ENCODE measurements around the gene PCSK2. TPM values are rescaled to one million over a fixed set of nuclear protein-coding genes. Genes with fewer than 3 reads are reported as not detected.

PCSK2 gene
- total and polyA plus RNA-seq, 2 experiments from 2014 or later: 1.3 to 3.8 TPM

DNA sequence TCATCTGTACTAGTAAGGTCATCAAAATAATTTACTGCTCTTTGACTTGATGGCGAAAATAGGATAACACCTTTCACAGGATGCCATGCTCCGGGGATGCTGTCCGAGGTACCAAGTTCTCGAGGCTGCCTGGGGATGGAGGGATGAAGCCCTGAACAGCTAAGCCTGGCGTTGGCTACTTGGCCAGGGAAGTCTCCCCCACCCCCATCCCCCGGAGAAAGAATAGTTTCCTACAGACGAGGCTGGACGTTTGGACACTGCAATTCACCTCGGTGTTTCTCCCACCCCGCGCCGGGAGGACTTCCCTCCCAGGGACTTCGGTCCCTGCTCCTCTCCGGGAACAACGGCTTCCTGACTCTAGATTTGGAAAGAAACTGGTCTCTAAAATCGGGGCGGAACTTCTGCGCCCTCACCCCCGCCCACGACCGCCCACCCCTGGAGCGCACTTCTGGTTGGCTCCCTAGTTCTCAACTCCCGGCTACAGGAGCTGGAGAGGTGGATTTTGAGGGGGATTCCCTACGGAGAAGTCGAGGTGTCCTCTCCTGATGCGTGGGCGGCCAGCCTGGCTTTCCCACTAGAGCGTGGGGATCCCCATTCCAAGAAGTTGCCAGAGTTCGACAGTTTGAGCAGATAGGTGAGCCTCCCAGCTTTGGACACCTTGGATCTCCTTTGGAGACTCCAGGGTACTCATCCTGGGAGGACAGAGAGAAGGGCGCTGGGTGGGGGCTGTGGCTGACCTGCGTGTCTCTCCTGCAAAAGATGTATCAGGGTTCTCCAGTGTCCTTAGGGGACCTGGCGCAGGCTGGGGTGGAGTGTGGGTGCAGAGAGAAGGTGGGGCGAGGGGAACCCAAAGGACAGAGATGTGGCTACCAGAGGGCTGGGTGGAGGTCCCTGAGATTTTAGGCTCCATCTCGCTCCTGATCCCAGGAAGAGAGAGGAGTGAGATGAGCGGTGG is 1.1 kb downstream of the PCSK2 start:
- Histone ChIP-seq H3K4me2 (peak overlapping the region; percentile 94), H3K36me3 (replicated peaks; ENCODE audit: insufficient read depth, low read depth) (no peaks in the 10 kb centered on the region), H3K27me3 (peaks cover 70% of the 10 kb centered on the region), H2AFZ (no peak overlapping the region), H3K27ac (no peak overlapping the region), H3K4me1 (ENCODE audit: insufficient read depth) (peaks cover 9% of the 10 kb centered on the region), H3K9me3 (ENCODE audit: low read depth) (no peaks in the 10 kb centered on the region), H3K4me3 (no peak overlapping the region), H4K20me1 (ENCODE audit: insufficient read depth, poor library complexity, severe bottlenecking) (no peaks in the 10 kb centered on the region), H3K79me2 (no peaks in the 10 kb centered on the region), H3K9me2 (replicated peaks; ENCODE audit: insufficient read depth) (no peaks in the 10 kb centered on the region)
- WGBS (ENCODE audit: low lambda C conversion rate, missing lambda C conversion rate): 9% methylated on average over 29 of the region's 35 CpGs
- no peak for TF ChIP-seq EZH2phosphoT487 (IDR thresholded peaks at IDR 0.05; ENCODE audit: low read depth, severe bottlenecking, unreplicated experiment)
- TF ChIP-seq EZH2 (IDR thresholded peaks at IDR 0.05; ENCODE audit: borderline replicate concordance): peak; percentile 67
- peak; percentile 53 for DNase-seq (ENCODE audit: low spot score)

DNA sequence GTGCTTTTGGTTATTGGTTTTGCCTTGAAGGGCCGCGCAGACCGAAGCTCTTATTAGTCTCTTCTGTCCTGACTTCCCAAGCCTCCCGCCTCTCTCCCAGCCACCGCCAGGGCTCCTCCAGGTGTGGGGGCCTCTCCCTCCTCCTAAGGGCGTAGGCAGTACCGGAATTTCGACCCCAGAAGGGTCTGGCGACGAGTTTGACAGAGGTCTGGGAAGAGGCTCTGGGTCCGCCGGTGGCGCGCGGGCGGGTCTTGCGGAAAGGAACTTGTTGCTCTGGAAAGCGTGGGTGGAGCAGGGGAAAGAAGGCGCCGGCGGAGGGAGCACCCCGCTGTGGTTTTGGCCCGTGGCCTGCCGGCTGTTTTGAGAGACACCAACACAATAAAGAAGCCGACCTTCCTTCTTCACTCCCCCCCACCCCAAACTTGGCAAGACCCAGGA is 1.8 kb downstream of the PCSK2 start:
- TF ChIP-seq, protein P1, sequence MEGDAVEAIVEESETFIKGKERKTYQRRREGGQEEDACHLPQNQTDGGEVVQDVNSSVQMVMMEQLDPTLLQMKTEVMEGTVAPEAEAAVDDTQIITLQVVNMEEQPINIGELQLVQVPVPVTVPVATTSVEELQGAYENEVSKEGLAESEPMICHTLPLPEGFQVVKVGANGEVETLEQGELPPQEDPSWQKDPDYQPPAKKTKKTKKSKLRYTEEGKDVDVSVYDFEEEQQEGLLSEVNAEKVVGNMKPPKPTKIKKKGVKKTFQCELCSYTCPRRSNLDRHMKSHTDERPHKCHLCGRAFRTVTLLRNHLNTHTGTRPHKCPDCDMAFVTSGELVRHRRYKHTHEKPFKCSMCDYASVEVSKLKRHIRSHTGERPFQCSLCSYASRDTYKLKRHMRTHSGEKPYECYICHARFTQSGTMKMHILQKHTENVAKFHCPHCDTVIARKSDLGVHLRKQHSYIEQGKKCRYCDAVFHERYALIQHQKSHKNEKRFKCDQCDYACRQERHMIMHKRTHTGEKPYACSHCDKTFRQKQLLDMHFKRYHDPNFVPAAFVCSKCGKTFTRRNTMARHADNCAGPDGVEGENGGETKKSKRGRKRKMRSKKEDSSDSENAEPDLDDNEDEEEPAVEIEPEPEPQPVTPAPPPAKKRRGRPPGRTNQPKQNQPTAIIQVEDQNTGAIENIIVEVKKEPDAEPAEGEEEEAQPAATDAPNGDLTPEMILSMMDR (IDR thresholded peaks at IDR 0.05; ENCODE audit: poor library complexity): no peak
- TF ChIP-seq EZH2 (IDR thresholded peaks at IDR 0.05; ENCODE audit: borderline replicate concordance): peak; percentile 21
- no peak overlapping the region for H2AFZ ChIP-seq
- peak; percentile 11 for DNase-seq (ENCODE audit: low spot score)
- H3K36me3 ChIP-seq (replicated peaks; ENCODE audit: insufficient read depth, low read depth): no peaks in the 10 kb centered on the region
- H3K27me3 ChIP-seq: peaks cover 68% of the 10 kb centered on the region
- no peaks in the 10 kb centered on the region for H4K20me1 ChIP-seq (ENCODE audit: insufficient read depth, poor library complexity, severe bottlenecking)
- no peaks in the 10 kb centered on the region for H3K9me2 ChIP-seq (replicated peaks; ENCODE audit: insufficient read depth)
- no peak overlapping the region for H3K4me3 ChIP-seq
- 2% methylated on average over 25 of the region's 25 CpGs for WGBS (ENCODE audit: low lambda C conversion rate, missing lambda C conversion rate)
- H3K79me2 ChIP-seq: no peaks in the 10 kb centered on the region
- H3K4me1 ChIP-seq (ENCODE audit: insufficient read depth): peaks cover 9% of the 10 kb centered on the region
- no peaks in the 10 kb centered on the region for H3K9me3 ChIP-seq (ENCODE audit: low read depth)
- peak overlapping the region; percentile 94 for H3K4me2 ChIP-seq
- no peak overlapping the region for H3K27ac ChIP-seq

DNA sequence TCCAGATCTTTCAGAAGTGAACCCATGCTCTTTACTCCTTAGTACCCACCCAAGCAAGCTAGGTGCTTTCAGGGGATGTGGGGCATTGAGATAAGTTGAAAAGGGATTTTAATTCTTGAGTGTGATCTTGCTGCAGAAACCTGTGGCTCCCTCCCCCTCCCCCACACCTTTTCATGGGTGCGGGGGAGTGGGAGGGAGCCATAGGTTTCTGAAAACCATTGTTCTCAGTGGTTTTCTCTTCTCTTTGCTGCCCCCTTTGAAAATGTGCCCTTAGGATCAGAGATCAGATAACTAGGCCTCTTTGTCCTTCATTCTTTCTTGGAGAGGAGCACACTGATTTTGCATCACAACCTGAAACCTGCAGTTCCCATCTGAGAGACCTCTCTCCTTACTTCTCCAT is 2.4 kb downstream of the PCSK2 start:
- 22% methylated on average over 1 of the region's 1 CpG for WGBS (ENCODE audit: low lambda C conversion rate, missing lambda C conversion rate)
- DNase-seq (ENCODE audit: low spot score): no peak
- no peak overlapping the region for H3K27ac ChIP-seq
- peaks cover 9% of the 10 kb centered on the region for H3K4me1 ChIP-seq (ENCODE audit: insufficient read depth)
- no peaks in the 10 kb centered on the region for H3K9me3 ChIP-seq (ENCODE audit: low read depth)
- H2AFZ ChIP-seq: no peak overlapping the region
- peak overlapping the region; percentile 94 for H3K4me2 ChIP-seq
- H3K36me3 ChIP-seq (replicated peaks; ENCODE audit: insufficient read depth, low read depth): no peaks in the 10 kb centered on the region
- no peaks in the 10 kb centered on the region for H3K9me2 ChIP-seq (replicated peaks; ENCODE audit: insufficient read depth)
- peaks cover 62% of the 10 kb centered on the region for H3K27me3 ChIP-seq
- H3K79me2 ChIP-seq: no peaks in the 10 kb centered on the region
- H3K4me3 ChIP-seq: no peak overlapping the region
- no peak for TF ChIP-seq EZH2phosphoT487 (IDR thresholded peaks at IDR 0.05; ENCODE audit: low read depth, severe bottlenecking, unreplicated experiment)
- TF ChIP-seq, protein P1 (IDR thresholded peaks at IDR 0.05; ENCODE audit: poor library complexity): no peak
- no peak for TF ChIP-seq EZH2 (IDR thresholded peaks at IDR 0.05; ENCODE audit: borderline replicate concordance)
- H4K20me1 ChIP-seq (ENCODE audit: insufficient read depth, poor library complexity, severe bottlenecking): no peaks in the 10 kb centered on the region

DNA sequence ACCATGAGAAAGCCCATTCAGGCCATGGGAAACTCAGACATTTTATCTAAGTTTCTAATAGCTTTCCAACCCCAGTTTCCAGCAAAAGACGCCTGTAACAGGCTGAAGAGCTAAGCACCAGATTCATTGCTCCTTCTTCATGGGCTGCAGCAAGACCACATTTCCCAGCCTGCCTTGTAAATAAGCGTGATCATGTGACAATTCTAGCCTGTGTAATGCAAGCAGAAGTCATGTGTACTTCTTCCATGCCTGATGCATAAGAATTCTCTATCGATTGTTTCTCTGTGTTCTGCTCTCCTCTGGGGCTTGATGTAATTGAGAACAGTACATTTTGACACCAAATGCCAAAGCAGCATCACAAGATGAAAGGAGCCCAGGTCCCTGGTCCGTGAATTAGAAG is 6.8 kb downstream of the PCSK2 start:
- Histone ChIP-seq H3K27me3 (peaks cover 33% of the 10 kb centered on the region), H3K4me3 (no peak overlapping the region), H4K20me1 (ENCODE audit: insufficient read depth, poor library complexity, severe bottlenecking) (no peaks in the 10 kb centered on the region), H3K9me3 (ENCODE audit: low read depth) (no peaks in the 10 kb centered on the region), H3K4me1 (ENCODE audit: insufficient read depth) (no peaks in the 10 kb centered on the region), H3K27ac (no peak overlapping the region), H2AFZ (no peak overlapping the region), H3K36me3 (replicated peaks; ENCODE audit: insufficient read depth, low read depth) (no peaks in the 10 kb centered on the region), H3K9me2 (replicated peaks; ENCODE audit: insufficient read depth) (no peaks in the 10 kb centered on the region), H3K79me2 (no peaks in the 10 kb centered on the region), H3K4me2 (no peak overlapping the region)
- no peak for DNase-seq (ENCODE audit: low spot score)
- WGBS (ENCODE audit: low lambda C conversion rate, missing lambda C conversion rate): 88% methylated on average over 4 of the region's 4 CpGs
- no peak for TF ChIP-seq EZH2 (IDR thresholded peaks at IDR 0.05; ENCODE audit: borderline replicate concordance)
- TF ChIP-seq, protein P1 (IDR thresholded peaks at IDR 0.05; ENCODE audit: poor library complexity): no peak
- no peak for TF ChIP-seq EZH2phosphoT487 (IDR thresholded peaks at IDR 0.05; ENCODE audit: low read depth, severe bottlenecking, unreplicated experiment)
